Bronchial smooth muscle cell (primary cell): Measurements from ENCODE around the gene ZNF689. TPM values are rescaled to one million over a fixed set of nuclear protein-coding genes. Genes with fewer than 3 reads are reported as not detected.

Experiments used
- total RNA-seq: library from RNA; depleted of rRNA; stranded (reverse); fragments of >200 nt; gene quantifications from 2 replicates; pipeline ENCODE4 v1.2.1, GENCODE V29; 2014

Gene ZNF689
- total RNA-seq, result 2.5 and 2.7 TPM in 2 replicates

GRCh38 chr16:30609926-30610839 is at the start of gene ZNF689:
TSS of gene ZNF689 (minus strand) at chr16:30610389. CDS start at chr16:30610041, 348 bp downstream.

GRCh38 chr16:30657866-30658730 is 47.9 kb upstream of the ZNF689 start, which contains the start of gene FBRS:
TSS of gene FBRS (plus strand) at chr16:30658431. CDS start at chr16:30659519, 1,088 bp downstream.

GRCh38 chr16:30650369-30651123 is 40.4 kb upstream of the ZNF689 start, which contains the start of gene PRR14:
TSS of gene PRR14 (plus strand) at chr16:30650960. CDS start at chr16:30651646, 686 bp downstream.

GRCh38 chr16:30585400-30586191 is 24.6 kb downstream of the ZNF689 start, which contains the start of gene ZNF785:
TSS of gene ZNF785 (minus strand) at chr16:30585697. CDS start at chr16:30585611, 86 bp downstream.

GRCh38 chr16:30571445-30572322 is 38.5 kb downstream of the ZNF689 start, which contains the start of gene ZNF688:
TSS of gene ZNF688 (minus strand) at chr16:30571714. CDS start at chr16:30571629, 85 bp downstream.

GRCh38 chr16:30557957-30558788 is 52.0 kb downstream of the ZNF689 start, which contains the start of gene ZNF764:
TSS of gene ZNF764 (minus strand) at chr16:30558374. CDS start at chr16:30558182, 192 bp downstream.

Other genes starting within 250 kb of the ZNF689 start
- 21.3 and 25.2 TPM in 2 replicates for gene TBC1D10B, start 239.9 kb downstream of the ZNF689 start, total RNA-seq
- 0.95 TPM in 1 of 2 replicates, not detected in the other for gene MYL11, start 235.6 kb downstream of the ZNF689 start, total RNA-seq
- under 0.01 and 0.26 TPM in 2 replicates for gene SEPTIN1, start 227.8 kb downstream of the ZNF689 start, total RNA-seq
- gene ZNF48, start 215.0 kb downstream of the ZNF689 start, total RNA-seq, result 3.1 and 4.4 TPM in 2 replicates
- gene ZNF771, start 202.8 kb downstream of the ZNF689 start, total RNA-seq, result 9.6 and 13.6 TPM in 2 replicates
- 6.0 and 12.0 TPM in 2 replicates for gene DCTPP1, start 180.4 kb downstream of the ZNF689 start, total RNA-seq
- 11.8 and 14.5 TPM in 2 replicates for gene SEPHS2, start 164.5 kb downstream of the ZNF689 start, total RNA-seq
- gene ITGAL, start 137.6 kb downstream of the ZNF689 start, total RNA-seq, result not detected in 2 replicates
- 12.3 and 15.3 TPM in 2 replicates for gene ZNF768, start 83.8 kb downstream of the ZNF689 start, total RNA-seq
- 4.2 and 6.3 TPM in 2 replicates for gene ZNF747, start 75.5 kb downstream of the ZNF689 start, total RNA-seq
- 2.0 and 2.3 TPM in 2 replicates for gene ZNF764, start 52.0 kb downstream of the ZNF689 start, total RNA-seq
- gene ZNF688, start 38.7 kb downstream of the ZNF689 start, total RNA-seq, result 5.8 and 13.6 TPM in 2 replicates
- gene ZNF785, start 24.7 kb downstream of the ZNF689 start, total RNA-seq, result 6.8 and 7.1 TPM in 2 replicates
- 3.3 and 3.8 TPM in 2 replicates for gene PRR14, start 40.6 kb upstream of the ZNF689 start, total RNA-seq
- gene FBRS, start 48.0 kb upstream of the ZNF689 start, total RNA-seq, result 10.2 and 12.5 TPM in 2 replicates
- gene SRCAP, start 88.8 kb upstream of the ZNF689 start, total RNA-seq, result 13.7 and 16.5 TPM in 2 replicates
- 12.7 and 14.3 TPM in 2 replicates for gene PHKG2, start 138.0 kb upstream of the ZNF689 start, total RNA-seq
- 0.69 and 1.6 TPM in 2 replicates for gene CFAP119, start 151.7 kb upstream of the ZNF689 start, total RNA-seq
- gene RNF40, start 151.9 kb upstream of the ZNF689 start, total RNA-seq, result 54.0 and 56.0 TPM in 2 replicates
- gene ZNF629, start 176.8 kb upstream of the ZNF689 start, total RNA-seq, result 6.2 and 6.3 TPM in 2 replicates